Activated CD4-positive, alpha-beta T cell treated with anti-CD3 and anti-CD28 coated beads, Interleukin-2, amount 50 U/mL, for 48 hours (primary cell): Measurements from ENCODE around the gene LHFPL6.
"Not testable (repeated sequence)": the region's sequence is repeated elsewhere in the genome, so short reads cannot be mapped to it uniquely, and the experiment has no call there.

Source experiments
- DNase-seq, 2 experiments: peaks; one replicate each; pipeline ENCODE4 v3.0.0-alpha.2; 2020

The LHFPL6 gene

GRCh38 chr13:39377699-39378098 lies 225.3 kb downstream of the LHFPL6 start:
- DNase-seq: no peak

GRCh38 chr13:39376076-39376475 lies 226.9 kb downstream of the LHFPL6 start:
- no peak for DNase-seq

- no peak for DNase-seq
Observed at GRCh38 chr13:39375601-39376000, 227.4 kb downstream of the LHFPL6 start.

GRCh38 chr13:39374741-39375189 lies 228.2 kb downstream of the LHFPL6 start:
- DNase-seq: no peak

- no peak for DNase-seq
Observed at GRCh38 chr13:39373145-39373544, 229.8 kb downstream of the LHFPL6 start.

- no peak for DNase-seq
Observed at GRCh38 chr13:39371706-39372105, 231.3 kb downstream of the LHFPL6 start.

- DNase-seq: no peak
Observed at GRCh38 chr13:39370554-39370953, 232.4 kb downstream of the LHFPL6 start.

- no peak for DNase-seq
Observed at GRCh38 chr13:39370048-39370447, 232.9 kb downstream of the LHFPL6 start.

GRCh38 chr13:39369161-39369890 lies 233.7 kb downstream of the LHFPL6 start:
- DNase-seq: no peak

- DNase-seq: no peak
Observed at GRCh38 chr13:39365879-39366278, 237.1 kb downstream of the LHFPL6 start.

- no peak for DNase-seq
Observed at GRCh38 chr13:39364947-39365468, 238.0 kb downstream of the LHFPL6 start.

- DNase-seq: no peak
Observed at GRCh38 chr13:39363382-39363772, 239.6 kb downstream of the LHFPL6 start.

GRCh38 chr13:39362652-39363381 lies 240.2 kb downstream of the LHFPL6 start:
- no peak for DNase-seq

- DNase-seq: no peak
Observed at GRCh38 chr13:39353988-39354387, 249.0 kb downstream of the LHFPL6 start.

GRCh38 chr13:39350461-39350881 lies 252.5 kb downstream of the LHFPL6 start:
- no peak for DNase-seq

- DNase-seq: no peak
Observed at GRCh38 chr13:39349391-39349960, 253.5 kb downstream of the LHFPL6 start.

- no peak for DNase-seq
Observed at GRCh38 chr13:39347926-39348901, 254.8 kb downstream of the LHFPL6 start.

GRCh38 chr13:39345982-39346381 lies 257.0 kb downstream of the LHFPL6 start:
- no peak for DNase-seq

GRCh38 chr13:39341251-39341650 lies 261.7 kb downstream of the LHFPL6 start:
- no peak for DNase-seq

GRCh38 chr13:39338114-39338513 lies 264.9 kb downstream of the LHFPL6 start:
- not testable (repeated sequence) for DNase-seq

- DNase-seq: no peak
Observed at GRCh38 chr13:39336937-39337336, 266.1 kb downstream of the LHFPL6 start.

GRCh38 chr13:39336207-39336606 lies 266.8 kb downstream of the LHFPL6 start:
- no peak for DNase-seq
